Body of pancreas (tissue), 4 donors: ENCODE results near the gene FAM107A.

Experiments
- CTCF ChIP-seq, 7 experiments: fragments of 450-650 bp in 4 of 7; fragments of 200-600 bp in 3 of 7; sonication (generic) in 3 of 7; IDR thresholded peaks; one replicate each; pipeline ENCODE4 v1.5.1; 2016 to 2019; ENCODE audit warnings: antibody characterized with exemption in 7 of 7
- POLR2A ChIP-seq, 3 donors: fragments of 450-650 bp; IDR thresholded peaks; one replicate each; pipeline ENCODE4 v1.6.1; 2016; ENCODE audit warnings: antibody characterized with exemption in 3 of 3, mild to moderate bottlenecking in 2 of 3

- no peak for TF ChIP-seq POLR2A (IDR thresholded peaks at IDR 0.05)
- TF ChIP-seq CTCF (IDR thresholded peaks at IDR 0.05), result no peak
These were observed 46.3 kb upstream of the FAM107A start for GRCh38 chr3:58623478-58623877.
